B cell (primary cell): Measurements from ENCODE around the gene CASS4. TPM values are rescaled to one million over a fixed set of nuclear protein-coding genes. Genes with fewer than 3 reads are reported as not detected.

Experiments used
- ATAC-seq: fragments of 200-7000 bp; cut with Tn5 transposase; one replicate; pipeline ENCODE4 v1.10.0; 2021; ENCODE audit warnings: low read depth, mild to moderate bottlenecking, moderate number of reproducible peaks, moderate library complexity
- CTCF ChIA-PET: fragments of 350-600 bp; sonication (Branson Sonifier 250); formaldehyde crosslinking; loops from one replicate; lab custom pipeline; 2021; ENCODE audit warnings: antibody characterized with exemption, inconsistent platforms; lab: Charles Lee
- POLR2A ChIA-PET: fragments of 350-600 bp; sonication (Branson Sonifier 250); formaldehyde crosslinking; loops from one replicate; lab custom pipeline; 2021; ENCODE audit warnings: antibody characterized with exemption; lab: Charles Lee
- DNase-seq: peaks from one replicate; pipeline ENCODE4 v3.0.0; 2013
- H2AFZ ChIP-seq: 2 replicates; pipeline ENCODE4 v1.6.1; 2012; ENCODE audit warnings: mild to moderate bottlenecking, low read depth, low read length; ENCODE audit not compliant: insufficient read depth, poor library complexity, severe bottlenecking
- H3K27ac ChIP-seq, 2 donors: 1 replicate in 1 of 2; 2 replicates in 1 of 2; pipeline ENCODE4 v1.5.1; 2012 to 2013; ENCODE audit warnings: low read length in 2 of 2, mild to moderate bottlenecking in 2 of 2, moderate library complexity in 1 of 2
- H3K27me3 ChIP-seq, 4 experiments: fragments of 200-600 bp in 1 of 4; sonication (generic) in 1 of 4; replicated peaks in 1 of 4; 1 replicate in 2 of 4; 2 replicates in 2 of 4; pipeline versions ENCODE4 v1.6.1 to v1.7.0; 2013 to 2016; ENCODE audit warnings: low read length in 3 of 4, mild to moderate bottlenecking in 2 of 4, mixed read lengths in 1 of 4, moderate library complexity in 1 of 4; ENCODE audit not compliant: insufficient read depth in 4 of 4, control insufficient read depth in 3 of 4; ENCODE audit errors: control extremely low read depth in 1 of 4
- H3K36me3 ChIP-seq, 2 experiments: replicated peaks in 1 of 2; 1 replicate in 1 of 2; 2 replicates in 1 of 2; pipeline versions ENCODE4 v1.6.1 to v1.7.1; 2013; ENCODE audit warnings: low read length in 1 of 2; ENCODE audit not compliant: insufficient read depth in 2 of 2, control insufficient read depth in 1 of 2; ENCODE audit errors: control extremely low read depth in 1 of 2, extremely low read depth in 1 of 2
- H3K4me1 ChIP-seq, 2 donors: fragments of 200-600 bp in 1 of 2; sonication (generic) in 1 of 2; 1 replicate in 1 of 2; 2 replicates in 1 of 2; pipeline versions ENCODE4 v1.5.1 to v1.6.1; 2013 to 2017; ENCODE audit warnings: low read length in 2 of 2; ENCODE audit not compliant: control insufficient read depth in 2 of 2, insufficient read depth in 2 of 2
- H3K4me2 ChIP-seq: replicated peaks from 2 replicates; pipeline ENCODE3; 2012; ENCODE audit warnings: mild to moderate bottlenecking, low read depth, low read length; ENCODE audit not compliant: poor library complexity, severe bottlenecking
- H3K4me3 ChIP-seq, 5 experiments: fragments of 200-600 bp in 1 of 5; sonication (generic) in 1 of 5; 1 replicate in 3 of 5; 2 replicates in 2 of 5; pipeline versions ENCODE4 v1.5.1 to v1.7.0; 2011 to 2016; ENCODE audit warnings: low read length in 4 of 5, mild to moderate bottlenecking in 4 of 5, low read depth in 2 of 5, control low read depth in 1 of 5, moderate library complexity in 1 of 5; ENCODE audit not compliant: insufficient read depth in 1 of 5; ENCODE audit errors: control extremely low read depth in 1 of 5, extremely low read depth in 1 of 5
- H3K79me2 ChIP-seq: fragments of 200-600 bp; sonication (generic); one replicate; pipeline ENCODE4 v1.6.0; 2016; ENCODE audit warnings: low read length; ENCODE audit not compliant: control insufficient read depth, insufficient read depth
- H3K9ac ChIP-seq: fragments of 200-600 bp; sonication (generic); 2 replicates; pipeline ENCODE4 v1.6.1; 2017; ENCODE audit warnings: mild to moderate bottlenecking, low read length, moderate library complexity
- H3K9me3 ChIP-seq, 3 donors: one replicate each; pipeline versions ENCODE4 v1.6.1 to v1.7.1; 2013; ENCODE audit warnings: low read length in 2 of 3; ENCODE audit not compliant: control insufficient read depth in 2 of 3, insufficient read depth in 1 of 3; ENCODE audit errors: control extremely low read depth in 1 of 3
- H4K20me1 ChIP-seq: 2 replicates; pipeline ENCODE4 v1.6.0; 2012; ENCODE audit warnings: mild to moderate bottlenecking, low read length; ENCODE audit not compliant: insufficient read depth, control insufficient read depth, poor library complexity, severe bottlenecking
- H3K27ac Mint-ChIP-seq: one replicate; pipeline ENCODE4 v1.8.0; 2021; ENCODE audit warnings: mixed read lengths
- H3K27me3 Mint-ChIP-seq: one replicate; pipeline ENCODE4 v1.8.0; 2021; ENCODE audit warnings: mixed read lengths
- H3K4me1 Mint-ChIP-seq: one replicate; pipeline ENCODE4 v1.8.0; 2021; ENCODE audit warnings: mixed read lengths
- H3K4me3 Mint-ChIP-seq: one replicate; pipeline ENCODE4 v1.8.0; 2021; ENCODE audit warnings: mixed read lengths
- H3K9me3 Mint-ChIP-seq: one replicate; pipeline ENCODE4 v1.8.0; 2022; ENCODE audit warnings: mixed read lengths; ENCODE audit not compliant: insufficient read depth
- EZH2 ChIP-seq: IDR thresholded peaks from 2 replicates; pipeline ENCODE4 v1.6.1; 2012; ENCODE audit warnings: borderline replicate concordance, low read depth, mild to moderate bottlenecking, moderate library complexity, low read length; ENCODE audit not compliant: insufficient read depth, poor library complexity, severe bottlenecking
- WGBS: methylation state at CpG from one replicate; pipeline ENCODE4 v1.1.5; 2013; ENCODE audit warnings: missing lambda C conversion rate; ENCODE audit not compliant: insufficient coverage; 5-methylcytosine and 5-hydroxymethylcytosine counted together
- intact Hi-C: fragments of 100-400 bp; cut with micrococcal nuclease; formaldehyde crosslinking; loops from one replicate; pipeline ENCODE4 v1.10.0; 2022
- polyA plus RNA-seq: library from polyadenylated mRNA; depleted of rRNA; stranded (reverse); fragments of >200 nt; gene quantifications from 2 replicates; pipeline ENCODE4 v1.2.3, GENCODE V29; 2012
- total RNA-seq, 2 donors: library from RNA; stranded (reverse); fragments of 120-200 nt in 1 of 2; gene quantifications; 1 replicate in 1 of 2; 2 replicates in 1 of 2; pipeline versions ENCODE4 v1.2.3 to v1.2.4, GENCODE V29; 2013 to 2022
- TF ChIP-seq, protein P1 (sequence below): fragments of 200-600 bp; IDR thresholded peaks from one replicate; pipeline ENCODE4 v1.8.0; 2022; ENCODE audit warnings: antibody characterized with exemption, mild to moderate bottlenecking

Gene CASS4
- total and polyA plus RNA-seq, 2 donors (not counting 1 experiment from before 2014, with no cell fraction given), result 0.42 to 0.45 TPM

DNA sequence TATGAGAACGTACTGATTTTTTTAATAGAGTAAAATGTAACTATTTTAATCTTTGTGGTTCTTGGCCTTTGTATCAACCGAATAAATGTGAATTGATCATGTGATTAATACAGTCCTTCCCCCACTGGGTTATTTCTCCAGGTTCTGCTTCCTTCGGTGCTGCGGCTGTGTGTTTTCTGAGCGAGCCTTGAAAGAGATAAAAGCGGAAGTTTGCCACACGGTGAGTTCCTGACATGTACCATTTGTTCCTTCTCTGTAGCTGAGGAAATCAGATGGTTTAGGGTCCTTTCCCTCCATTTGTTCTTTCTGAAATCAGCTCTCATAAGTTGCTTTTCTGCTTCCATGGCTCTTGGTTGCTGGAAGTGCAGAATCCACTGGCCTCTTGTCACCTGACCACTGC lies 71.9 kb downstream of the CASS4 start:
- Histone ChIP-seq H3K79me2 (peaks cover 51% of the 10 kb centered on the region), H3K9ac (peak overlapping the region; percentile 46), H2AFZ (no peak overlapping the region), H3K4me3 (peak overlapping the region in 1 of 5 experiments; percentile 33), H4K20me1 (peaks cover 21% of the 10 kb centered on the region), H3K27me3 (no peaks in the 10 kb centered on the region), H3K36me3 (peaks cover 2 to 69% of the 10 kb centered on the region in 2 experiments), H3K27ac (peak overlapping the region; percentile 45 to 80), H3K9me3 (no peaks in the 10 kb centered on the region), H3K4me1 (peaks cover 11 to 14% of the 10 kb centered on the region in 2 donors), H3K4me2 (peak overlapping the region; percentile 61)
- TF ChIP-seq, protein P1, sequence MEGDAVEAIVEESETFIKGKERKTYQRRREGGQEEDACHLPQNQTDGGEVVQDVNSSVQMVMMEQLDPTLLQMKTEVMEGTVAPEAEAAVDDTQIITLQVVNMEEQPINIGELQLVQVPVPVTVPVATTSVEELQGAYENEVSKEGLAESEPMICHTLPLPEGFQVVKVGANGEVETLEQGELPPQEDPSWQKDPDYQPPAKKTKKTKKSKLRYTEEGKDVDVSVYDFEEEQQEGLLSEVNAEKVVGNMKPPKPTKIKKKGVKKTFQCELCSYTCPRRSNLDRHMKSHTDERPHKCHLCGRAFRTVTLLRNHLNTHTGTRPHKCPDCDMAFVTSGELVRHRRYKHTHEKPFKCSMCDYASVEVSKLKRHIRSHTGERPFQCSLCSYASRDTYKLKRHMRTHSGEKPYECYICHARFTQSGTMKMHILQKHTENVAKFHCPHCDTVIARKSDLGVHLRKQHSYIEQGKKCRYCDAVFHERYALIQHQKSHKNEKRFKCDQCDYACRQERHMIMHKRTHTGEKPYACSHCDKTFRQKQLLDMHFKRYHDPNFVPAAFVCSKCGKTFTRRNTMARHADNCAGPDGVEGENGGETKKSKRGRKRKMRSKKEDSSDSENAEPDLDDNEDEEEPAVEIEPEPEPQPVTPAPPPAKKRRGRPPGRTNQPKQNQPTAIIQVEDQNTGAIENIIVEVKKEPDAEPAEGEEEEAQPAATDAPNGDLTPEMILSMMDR, result no peak
- 0% methylated on average over 5 of the region's 7 CpGs for WGBS
- ATAC-seq (peak; percentile 69), DNase-seq (peak; percentile 67)
- no peaks in the 10 kb centered on the region for H3K9me3 Mint-ChIP-seq
- ChIA-PET POLR2A (interaction anchor here (0.6 kb wide), 1 partner anchor 15 kb away, joined by 4 read pairs; no protein-coding TSS in a partner anchor), CTCF (no interaction called here)
- H3K27ac Mint-ChIP-seq, result peak overlapping the region; percentile 62
- intact Hi-C loops, result no loop called here
- no peaks in the 10 kb centered on the region for H3K27me3 Mint-ChIP-seq
- peaks cover 21% of the 10 kb centered on the region for H3K4me1 Mint-ChIP-seq
- H3K4me3 Mint-ChIP-seq, result peak overlapping the region; percentile 44

DNA sequence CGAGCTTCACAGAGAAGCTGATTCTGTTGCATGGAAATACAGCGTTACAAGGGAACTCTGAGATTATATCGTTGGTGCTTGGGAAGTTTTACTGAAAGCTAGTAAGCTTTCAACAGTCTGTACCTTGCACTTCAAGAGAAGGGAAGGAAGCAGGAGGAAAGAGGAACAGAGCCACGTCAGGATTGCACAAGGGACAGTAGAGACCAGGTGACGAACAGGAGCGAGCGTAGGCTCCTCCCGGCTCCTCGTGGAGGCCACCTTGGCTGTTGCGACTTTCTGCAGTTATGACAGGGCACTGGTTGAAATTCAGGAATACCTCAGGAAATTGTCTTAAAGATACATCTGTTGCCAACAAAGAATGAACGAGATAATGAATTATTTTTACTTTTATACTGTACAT lies 75.2 kb downstream of the CASS4 start:
- no peak overlapping the region for H3K4me2 ChIP-seq
- Mint-ChIP-seq H3K27ac (no peak overlapping the region), H3K9me3 (no peaks in the 10 kb centered on the region), H3K4me3 (no peak overlapping the region), H3K27me3 (no peaks in the 10 kb centered on the region), H3K4me1 (peaks cover 18% of the 10 kb centered on the region)
- H3K79me2 ChIP-seq, result peaks cover 63% of the 10 kb centered on the region
- no peak overlapping the region for H3K27ac ChIP-seq
- H3K36me3 ChIP-seq, result peaks cover 19 to 68% of the 10 kb centered on the region in 2 experiments
- no peaks in the 10 kb centered on the region for H3K27me3 ChIP-seq
- ChIA-PET POLR2A (no interaction called here), CTCF (no interaction called here)
- no peak overlapping the region for H3K9ac ChIP-seq
- no peak overlapping the region for H3K4me3 ChIP-seq
- H4K20me1 ChIP-seq, result peaks cover 40% of the 10 kb centered on the region
- 85% methylated on average over 9 of the region's 11 CpGs for WGBS
- H3K9me3 ChIP-seq, result no peaks in the 10 kb centered on the region
- peaks cover 11 to 14% of the 10 kb centered on the region in 2 donors for H3K4me1 ChIP-seq
- TF ChIP-seq EZH2, result no peak
- TF ChIP-seq, protein P1, result no peak
- H2AFZ ChIP-seq, result no peak overlapping the region
- DNase-seq (no peak), ATAC-seq (no peak)
- intact Hi-C loops, result no loop called here
